DMS153 treated with DMSO at 0.1 percent for 48 hours (cell line): ENCODE measurements around the gene MREG.

Experiments used
- DNase-seq: peaks from one replicate; lab custom pipeline; 2025; ENCODE audit not compliant: unreplicated experiment; lab: John Stamatoyannopoulos, UW

The MREG gene

GRCh38 chr2:215920244-215921100, 92.9 kb downstream of the MREG start:
- peak; percentile 44 for DNase-seq

GRCh38 chr2:215919624-215920243, 93.6 kb downstream of the MREG start:
- no peak for DNase-seq

DNA sequence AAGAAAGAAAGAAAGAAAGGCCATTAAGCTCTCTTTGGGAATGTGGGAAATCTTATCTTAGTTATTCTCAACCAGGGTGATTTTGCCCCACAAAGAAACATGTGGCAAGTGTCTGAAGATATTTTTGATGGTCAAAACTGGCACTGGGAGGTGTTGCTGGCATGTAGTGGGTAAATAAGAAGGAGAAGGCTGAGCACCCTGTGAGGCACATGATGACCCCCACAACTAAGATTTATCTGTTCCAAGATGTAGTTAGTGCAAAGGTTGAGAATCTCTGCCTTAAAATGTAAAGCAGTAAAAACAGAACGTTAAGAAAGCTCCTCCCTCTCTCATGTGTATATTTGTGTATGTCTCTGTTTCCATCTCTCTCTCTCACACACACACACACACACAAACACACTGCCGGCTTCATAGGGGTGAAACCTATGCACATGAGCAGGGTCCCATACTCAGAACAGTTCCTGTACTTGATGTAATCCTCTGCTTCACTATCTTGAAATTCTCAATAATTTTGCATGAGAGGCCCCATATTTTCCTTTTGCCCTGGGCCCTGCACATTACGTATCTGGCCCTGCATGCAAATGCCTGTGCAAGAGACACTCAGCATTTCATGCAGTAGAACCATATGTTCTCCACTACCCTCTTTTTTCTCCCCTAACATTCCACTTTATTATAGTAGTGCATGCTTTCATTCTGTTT, 94.3 kb downstream of the MREG start:
- DNase-seq = no peak

DNA sequence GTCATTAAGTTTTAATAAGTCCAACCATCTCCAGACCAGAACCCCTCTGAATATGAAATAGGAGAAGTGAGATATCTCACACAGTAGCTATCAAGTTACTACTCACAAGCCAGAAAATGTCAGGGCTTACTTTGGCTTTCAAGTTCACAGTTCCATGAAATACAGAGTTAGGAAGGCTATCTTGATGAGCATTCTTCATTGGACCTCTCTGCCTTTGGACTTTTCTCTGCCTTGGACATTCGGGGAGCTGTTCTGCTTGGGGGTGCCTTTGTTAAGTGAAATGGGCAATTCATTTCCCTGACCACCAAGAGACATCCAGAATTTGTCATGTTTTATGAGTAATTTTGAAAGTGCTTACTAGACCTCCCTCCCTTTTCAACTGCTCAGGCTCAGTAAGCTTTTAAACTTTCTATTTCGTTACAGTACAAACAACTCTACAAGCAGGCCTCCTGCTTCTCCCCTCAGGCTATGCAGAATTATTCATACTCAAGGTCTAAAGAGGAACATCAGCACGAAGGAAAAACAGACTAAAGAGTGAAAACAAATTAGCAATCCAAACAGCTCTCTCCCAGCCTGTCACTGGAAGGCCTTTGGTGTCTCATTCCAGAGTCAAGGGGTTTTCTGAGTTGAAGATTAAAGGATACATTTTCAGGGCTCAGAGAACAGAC, 95.3 kb downstream of the MREG start:
- DNase-seq = no peak

GRCh38 chr2:215915441-215915840, 97.9 kb downstream of the MREG start:
- no peak for DNase-seq

DNA sequence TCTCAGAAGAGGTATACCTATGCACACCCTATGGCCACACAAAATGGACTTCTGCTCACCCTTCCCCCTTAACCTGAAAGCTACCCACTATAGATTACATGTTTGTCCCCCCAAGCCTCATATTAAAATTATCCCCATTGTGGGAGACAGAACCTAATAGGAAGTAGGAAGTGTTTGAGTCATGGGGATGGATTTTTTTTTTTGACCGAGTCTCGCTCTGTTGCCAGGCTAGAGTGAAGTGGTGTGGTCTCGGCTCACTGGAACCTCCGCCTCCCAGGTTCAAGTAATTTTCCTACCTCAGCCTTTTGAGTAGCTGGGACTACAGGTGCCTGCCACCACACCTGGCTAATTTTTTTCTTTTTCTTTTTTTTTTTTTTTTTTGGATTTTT, 98.6 kb downstream of the MREG start:
- no peak for DNase-seq

DNA sequence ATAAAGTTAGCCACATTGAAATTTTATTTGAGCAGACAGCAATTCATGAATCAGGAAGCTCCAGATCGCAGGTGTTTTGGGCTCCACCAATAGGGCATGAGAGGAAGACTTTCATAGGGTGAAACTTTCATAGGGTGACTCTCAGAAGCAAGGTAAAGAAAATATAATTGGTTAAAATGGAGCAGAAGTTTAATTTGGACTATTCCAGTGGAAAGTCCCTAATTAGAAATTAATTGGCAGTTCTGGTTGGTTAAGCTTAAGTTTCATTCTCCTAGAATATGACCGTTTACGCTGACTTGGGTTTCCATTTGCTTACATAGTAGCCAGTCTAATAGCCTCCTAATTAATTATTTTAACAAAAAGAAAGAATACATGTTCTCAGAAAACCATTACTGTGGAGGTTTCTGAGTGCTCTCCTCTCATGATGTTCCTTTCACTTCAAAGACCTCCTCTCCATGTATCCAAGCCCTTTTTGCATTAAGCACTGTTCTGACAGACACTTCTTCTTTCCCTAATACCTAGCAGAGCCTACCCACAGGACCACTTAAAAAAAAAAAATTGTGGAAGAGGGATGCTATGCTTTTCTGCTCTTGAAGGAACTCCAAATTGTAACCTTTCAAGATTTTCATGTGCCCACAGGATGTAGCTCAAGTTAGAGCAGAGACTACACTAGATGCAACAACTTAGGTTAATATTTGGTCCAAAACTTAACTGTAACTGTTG, 99.1 kb downstream of the MREG start:
- DNase-seq = no peak

DNA sequence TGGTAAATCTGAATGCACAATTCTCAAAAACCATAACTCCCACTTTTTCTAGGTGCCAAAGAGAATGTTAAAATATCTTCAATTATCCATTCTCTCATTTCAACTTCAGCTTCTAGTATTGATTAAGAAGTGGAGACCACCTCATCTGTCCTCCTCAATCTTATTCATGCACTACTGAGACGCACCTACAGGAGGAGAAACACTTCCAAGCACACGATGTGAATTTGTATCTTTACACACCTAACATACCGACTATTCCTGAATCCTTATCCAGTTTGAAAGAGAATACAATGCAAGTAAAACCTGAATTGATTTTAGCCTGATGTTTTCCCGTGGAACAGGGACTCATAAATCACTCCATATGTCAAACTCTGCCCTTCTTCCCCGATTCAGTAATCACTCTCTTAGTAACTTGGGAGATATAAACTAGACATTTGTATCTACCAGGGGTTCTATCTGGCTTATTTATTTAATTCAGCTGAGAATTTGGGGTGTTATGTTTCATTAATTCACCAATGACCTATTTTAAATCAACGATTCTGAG, 101.0 kb downstream of the MREG start:
- no peak for DNase-seq

- no peak for DNase-seq
Observed at GRCh38 chr2:215911301-215912085, 101.9 kb downstream of the MREG start.

GRCh38 chr2:215910180-215910579, 103.2 kb downstream of the MREG start:
- no peak for DNase-seq

DNA sequence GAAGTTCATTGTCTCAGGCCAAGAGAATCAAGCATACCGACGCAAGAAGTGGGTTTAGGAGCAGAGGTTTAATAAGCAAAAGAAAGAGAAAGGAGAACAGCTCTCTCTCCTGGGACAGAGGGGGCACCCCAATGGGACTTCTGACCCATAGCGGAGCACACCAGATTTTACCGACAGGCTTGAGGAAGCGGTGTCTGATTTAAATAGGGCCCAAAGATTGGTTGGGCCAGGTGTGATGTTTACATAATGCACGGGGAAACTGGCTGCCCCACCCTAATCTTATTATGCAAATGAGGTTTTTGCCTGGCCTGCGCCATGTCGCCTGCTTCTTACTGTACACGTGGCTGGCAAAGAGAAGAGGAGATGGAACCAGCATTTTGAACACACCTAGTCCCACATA, 106.2 kb downstream of the MREG start:
- no peak for DNase-seq

- DNase-seq = no peak
Observed at GRCh38 chr2:215906458-215906857, 106.9 kb downstream of the MREG start.

GRCh38 chr2:215905691-215906090, 107.7 kb downstream of the MREG start:
- no peak for DNase-seq

GRCh38 chr2:215904101-215904500, 109.2 kb downstream of the MREG start:
- DNase-seq = no peak

DNA sequence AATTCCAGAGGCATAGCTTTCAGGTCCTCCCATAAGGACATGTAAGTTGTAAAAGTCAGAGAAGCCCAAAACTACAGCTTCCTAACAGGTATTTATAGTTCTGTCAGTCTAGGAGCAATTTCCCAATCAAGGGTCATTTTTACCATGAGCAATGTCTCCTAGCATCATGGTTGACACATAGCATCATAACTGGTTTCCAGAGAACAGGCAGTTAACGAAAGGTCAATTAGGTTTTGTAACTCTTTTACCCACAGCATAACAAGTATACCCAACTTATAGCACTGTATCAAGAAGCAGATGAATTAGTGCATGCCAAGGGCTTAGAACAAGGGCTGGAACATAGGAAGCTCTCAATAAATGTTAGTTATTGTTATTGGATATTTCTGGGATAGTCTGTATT, 110.1 kb downstream of the MREG start:
- DNase-seq = no peak

- no peak for DNase-seq
Observed at GRCh38 chr2:215901796-215902195, 111.6 kb downstream of the MREG start.

DNA sequence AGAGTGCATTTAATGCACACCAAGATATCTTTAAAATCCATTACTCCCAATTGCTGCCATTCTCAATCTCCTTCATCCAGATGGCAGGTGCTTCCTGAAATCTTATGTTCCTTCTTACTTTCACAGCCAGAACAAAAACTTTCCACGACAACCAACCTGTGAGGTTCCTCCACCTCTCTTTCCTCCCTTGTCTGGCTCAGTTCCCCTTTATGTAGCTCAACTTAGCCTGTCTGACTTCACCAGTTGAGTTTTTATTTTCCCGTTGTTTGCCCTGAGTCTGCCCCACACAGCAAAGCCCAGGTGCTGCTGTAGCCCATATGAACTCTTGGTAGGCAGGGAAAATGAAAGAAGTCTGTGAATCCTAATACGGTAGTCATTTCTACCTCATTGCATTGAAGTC, 112.5 kb downstream of the MREG start:
- no peak for DNase-seq

GRCh38 chr2:215900203-215900611, 113.1 kb downstream of the MREG start:
- DNase-seq = no peak

DNA sequence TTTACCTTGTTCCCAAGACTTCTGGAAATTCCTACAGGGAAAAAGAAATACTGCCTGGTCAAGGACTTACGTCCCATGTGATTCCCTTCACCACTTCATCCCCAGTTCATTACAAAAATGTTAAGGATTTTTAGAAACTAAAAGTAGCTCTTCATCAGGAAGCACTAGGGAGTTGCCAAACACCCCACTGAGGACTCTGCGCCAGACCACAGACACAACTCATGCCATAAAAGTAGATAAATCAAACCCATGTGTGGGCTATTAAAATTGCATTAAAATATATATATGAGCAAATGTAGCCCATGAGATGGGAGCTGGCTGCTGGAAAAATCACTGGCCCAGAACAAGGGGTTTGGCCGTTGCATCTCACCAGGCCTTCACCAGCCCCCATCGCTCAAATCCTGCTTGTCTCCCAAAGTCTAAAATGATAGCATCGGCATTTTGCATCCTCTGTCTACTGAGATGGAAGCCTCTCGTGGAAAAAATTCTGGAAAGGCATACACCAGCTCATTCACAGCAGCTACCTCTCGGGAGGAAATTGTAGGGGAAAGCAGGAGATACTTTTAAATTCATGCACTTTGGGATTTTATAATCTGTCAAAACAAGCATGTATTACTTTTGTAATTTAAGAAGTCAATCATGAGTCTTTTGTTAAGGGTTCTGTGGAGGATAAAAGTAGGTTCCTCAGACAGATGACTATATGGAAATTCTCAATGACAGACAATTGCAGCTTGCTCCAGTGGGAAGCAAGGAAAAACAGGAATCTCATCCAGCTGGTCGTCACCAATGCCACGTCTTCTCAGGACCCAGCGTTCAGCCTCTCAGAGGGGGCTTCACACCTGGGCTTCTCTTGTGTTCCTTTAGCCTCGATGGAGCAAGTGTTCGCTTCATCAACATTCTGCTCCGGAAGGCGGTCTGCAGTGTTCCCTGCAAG, 113.9 kb downstream of the MREG start:
- no peak for DNase-seq
